SK-N-SH (cell line): ENCODE data around the gene RGS13.

Source experiments
- CTCF ChIP-seq: fragments of 200-600 bp; sonication (generic); IDR thresholded peaks from 2 replicates; pipeline ENCODE4 v1.6.1; 2017; ENCODE audit warnings: antibody characterized with exemption, mild to moderate bottlenecking, moderate library complexity
- FOXM1 ChIP-seq: IDR thresholded peaks from 2 replicates; pipeline ENCODE4 v1.4.0; 2012; ENCODE audit warnings: low read depth, mild to moderate bottlenecking
- POLR2AphosphoS5 ChIP-seq: IDR thresholded peaks from 2 replicates; pipeline ENCODE4 v1.6.1; 2012; ENCODE audit warnings: low read depth, low read length
- RAD21 ChIP-seq: IDR thresholded peaks from 2 replicates; pipeline ENCODE4 v1.6.1; 2012; ENCODE audit warnings: mild to moderate bottlenecking, low read length
- REST ChIP-seq: IDR thresholded peaks from 2 replicates; pipeline ENCODE4 v1.6.1; 2012; ENCODE audit warnings: mild to moderate bottlenecking, low read depth, low read length, moderate library complexity
- RXRA ChIP-seq: IDR thresholded peaks from 2 replicates; pipeline ENCODE4 v1.4.0; 2012; ENCODE audit warnings: low read depth, mild to moderate bottlenecking, borderline replicate concordance

GRCh38 chr1:192587386-192588266 lies 48.3 kb upstream of the RGS13 start:
- no peak for TF ChIP-seq CTCF
- no peak for TF ChIP-seq RXRA
- TF ChIP-seq REST: no peak
- TF ChIP-seq POLR2AphosphoS5: no peak
- TF ChIP-seq RAD21: no peak
- TF ChIP-seq FOXM1: no peak
